ENCODE measurements around the gene PADI1. TPM values are rescaled to one million over a fixed set of nuclear protein-coding genes. Genes with fewer than 3 reads are reported as not detected.

Gene PADI1
- total and polyA plus RNA-seq, 4 donors, result 4.9 TPM; not detected in 3

DNA sequence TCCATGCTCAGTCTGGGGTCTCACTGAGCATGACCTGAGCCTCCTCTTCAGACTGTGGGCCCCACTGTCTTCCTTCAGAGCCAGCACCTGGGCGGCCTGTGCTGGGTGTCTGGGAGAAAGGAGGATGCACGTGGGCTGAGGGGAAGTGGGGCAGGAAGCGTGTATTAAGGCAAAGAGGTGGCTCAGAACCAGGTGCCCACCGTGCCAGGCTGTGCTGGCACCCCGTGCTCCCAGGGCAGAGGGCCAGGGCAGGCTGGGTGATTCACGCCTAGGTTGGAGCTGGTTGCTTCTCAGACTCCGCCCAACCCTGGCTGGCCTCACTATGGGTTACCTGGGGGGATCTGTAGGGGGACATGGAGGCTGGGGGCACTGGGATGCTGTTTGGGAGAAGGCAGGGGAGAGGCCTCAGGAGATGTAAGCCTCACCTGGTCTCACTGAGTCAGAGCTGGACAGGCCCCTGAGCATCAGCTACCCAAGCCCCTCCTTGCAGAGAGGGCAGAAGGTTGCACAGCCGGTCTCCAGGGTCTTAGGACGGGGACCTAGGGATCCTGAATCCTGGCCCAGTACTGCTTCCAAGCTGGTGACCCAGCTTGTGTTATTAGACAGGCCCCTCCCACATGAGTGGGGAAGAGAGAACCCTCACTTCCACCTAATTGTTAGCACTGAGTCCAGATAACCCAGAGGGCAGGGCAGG is 18.6 kb upstream of the PADI1 start:
- DNase-seq (ENCODE audit: low spot score), result no peak
- 77% methylated on average over 9 of the region's 9 CpGs for WGBS
- TF ChIP-seq HNF4G (IDR thresholded peaks at IDR 0.05) (no peak), SP1 (IDR thresholded peaks at IDR 0.05) (no peak), TAF1 (conservative IDR thresholded peaks at IDR 0.05) (no peak), FOXA1 (IDR thresholded peaks at IDR 0.05) (no peak), YY1 (IDR thresholded peaks at IDR 0.05) (no peak), HNF4A (conservative IDR thresholded peaks at IDR 0.05) (no peak), FOXA2 (IDR thresholded peaks at IDR 0.05) (no peak), JUND (IDR thresholded peaks at IDR 0.05) (no peak), EGR1 (IDR thresholded peaks at IDR 0.05; ENCODE audit: low read depth in 2 of 2) (no peak), ATF3 (IDR thresholded peaks at IDR 0.05) (no peak)
- TF ChIP-seq, protein P1, sequence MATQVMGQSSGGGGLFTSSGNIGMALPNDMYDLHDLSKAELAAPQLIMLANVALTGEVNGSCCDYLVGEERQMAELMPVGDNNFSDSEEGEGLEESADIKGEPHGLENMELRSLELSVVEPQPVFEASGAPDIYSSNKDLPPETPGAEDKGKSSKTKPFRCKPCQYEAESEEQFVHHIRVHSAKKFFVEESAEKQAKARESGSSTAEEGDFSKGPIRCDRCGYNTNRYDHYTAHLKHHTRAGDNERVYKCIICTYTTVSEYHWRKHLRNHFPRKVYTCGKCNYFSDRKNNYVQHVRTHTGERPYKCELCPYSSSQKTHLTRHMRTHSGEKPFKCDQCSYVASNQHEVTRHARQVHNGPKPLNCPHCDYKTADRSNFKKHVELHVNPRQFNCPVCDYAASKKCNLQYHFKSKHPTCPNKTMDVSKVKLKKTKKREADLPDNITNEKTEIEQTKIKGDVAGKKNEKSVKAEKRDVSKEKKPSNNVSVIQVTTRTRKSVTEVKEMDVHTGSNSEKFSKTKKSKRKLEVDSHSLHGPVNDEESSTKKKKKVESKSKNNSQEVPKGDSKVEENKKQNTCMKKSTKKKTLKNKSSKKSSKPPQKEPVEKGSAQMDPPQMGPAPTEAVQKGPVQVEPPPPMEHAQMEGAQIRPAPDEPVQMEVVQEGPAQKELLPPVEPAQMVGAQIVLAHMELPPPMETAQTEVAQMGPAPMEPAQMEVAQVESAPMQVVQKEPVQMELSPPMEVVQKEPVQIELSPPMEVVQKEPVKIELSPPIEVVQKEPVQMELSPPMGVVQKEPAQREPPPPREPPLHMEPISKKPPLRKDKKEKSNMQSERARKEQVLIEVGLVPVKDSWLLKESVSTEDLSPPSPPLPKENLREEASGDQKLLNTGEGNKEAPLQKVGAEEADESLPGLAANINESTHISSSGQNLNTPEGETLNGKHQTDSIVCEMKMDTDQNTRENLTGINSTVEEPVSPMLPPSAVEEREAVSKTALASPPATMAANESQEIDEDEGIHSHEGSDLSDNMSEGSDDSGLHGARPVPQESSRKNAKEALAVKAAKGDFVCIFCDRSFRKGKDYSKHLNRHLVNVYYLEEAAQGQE (IDR thresholded peaks at IDR 0.05), result no peak
- TF ChIP-seq, protein P2, sequence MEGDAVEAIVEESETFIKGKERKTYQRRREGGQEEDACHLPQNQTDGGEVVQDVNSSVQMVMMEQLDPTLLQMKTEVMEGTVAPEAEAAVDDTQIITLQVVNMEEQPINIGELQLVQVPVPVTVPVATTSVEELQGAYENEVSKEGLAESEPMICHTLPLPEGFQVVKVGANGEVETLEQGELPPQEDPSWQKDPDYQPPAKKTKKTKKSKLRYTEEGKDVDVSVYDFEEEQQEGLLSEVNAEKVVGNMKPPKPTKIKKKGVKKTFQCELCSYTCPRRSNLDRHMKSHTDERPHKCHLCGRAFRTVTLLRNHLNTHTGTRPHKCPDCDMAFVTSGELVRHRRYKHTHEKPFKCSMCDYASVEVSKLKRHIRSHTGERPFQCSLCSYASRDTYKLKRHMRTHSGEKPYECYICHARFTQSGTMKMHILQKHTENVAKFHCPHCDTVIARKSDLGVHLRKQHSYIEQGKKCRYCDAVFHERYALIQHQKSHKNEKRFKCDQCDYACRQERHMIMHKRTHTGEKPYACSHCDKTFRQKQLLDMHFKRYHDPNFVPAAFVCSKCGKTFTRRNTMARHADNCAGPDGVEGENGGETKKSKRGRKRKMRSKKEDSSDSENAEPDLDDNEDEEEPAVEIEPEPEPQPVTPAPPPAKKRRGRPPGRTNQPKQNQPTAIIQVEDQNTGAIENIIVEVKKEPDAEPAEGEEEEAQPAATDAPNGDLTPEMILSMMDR (IDR thresholded peaks at IDR 0.05; ENCODE audit: low read depth, low read length, missing input control), result no peak
- H3K9ac ChIP-seq (ENCODE audit: low read depth in 1 of 2, low read length in 2 of 2), result no peak overlapping the region
- H3K27me3 ChIP-seq (ENCODE audit: control insufficient read depth in 4 of 4, insufficient read depth in 4 of 4, low read length in 3 of 4), result no peaks in the 10 kb centered on the region
- no peak overlapping the region for H3K4me3 ChIP-seq (ENCODE audit: low read depth in 1 of 3, low read length in 3 of 3)
- H3K4me1 ChIP-seq (ENCODE audit: control insufficient read depth in 4 of 4, insufficient read depth in 4 of 4, low read length in 3 of 4), result no peaks in the 10 kb centered on the region
- H3K9me3 ChIP-seq (ENCODE audit: control insufficient read depth in 4 of 4, low read length in 3 of 4), result peaks cover 0 to 2% (median 0%) of the 10 kb centered on the region in 4 donors
- no peaks in the 10 kb centered on the region for H3K36me3 ChIP-seq (ENCODE audit: control insufficient read depth in 4 of 4, insufficient read depth in 3 of 4, low read depth in 1 of 4, low read length in 3 of 4)
- H3K27ac ChIP-seq (ENCODE audit: low read depth in 1 of 2, low read length in 2 of 2), result no peak overlapping the region

DNA sequence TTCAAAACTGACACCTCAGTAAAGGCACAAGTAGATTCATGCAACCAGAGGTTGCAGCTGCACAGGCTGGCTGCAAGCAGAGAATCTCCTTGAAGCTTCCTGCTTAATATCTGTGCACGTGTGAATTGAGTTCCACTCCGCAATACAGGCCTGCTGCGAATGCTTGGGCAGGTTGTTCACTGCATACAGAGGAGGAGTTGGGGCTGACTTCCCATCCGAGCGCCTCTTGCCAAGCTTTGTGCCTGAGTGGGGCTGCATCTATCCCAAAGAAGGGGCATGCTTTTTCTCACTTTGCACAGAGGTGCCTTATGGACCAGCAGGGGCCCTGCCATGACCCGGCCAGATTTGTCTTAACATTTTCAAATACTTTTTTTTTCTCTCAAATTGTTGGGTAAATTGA is 17.9 kb upstream of the PADI1 start:
- Histone ChIP-seq H3K36me3 (ENCODE audit: control insufficient read depth in 4 of 4, insufficient read depth in 3 of 4, low read depth in 1 of 4, low read length in 3 of 4) (no peaks in the 10 kb centered on the region), H3K4me3 (ENCODE audit: low read depth in 1 of 3, low read length in 3 of 3) (no peak overlapping the region), H3K27me3 (ENCODE audit: control insufficient read depth in 4 of 4, insufficient read depth in 4 of 4, low read length in 3 of 4) (no peaks in the 10 kb centered on the region), H3K9ac (ENCODE audit: low read depth in 1 of 2, low read length in 2 of 2) (no peak overlapping the region), H3K4me1 (ENCODE audit: control insufficient read depth in 4 of 4, insufficient read depth in 4 of 4, low read length in 3 of 4) (no peaks in the 10 kb centered on the region), H3K27ac (ENCODE audit: low read depth in 1 of 2, low read length in 2 of 2) (no peak overlapping the region), H3K9me3 (ENCODE audit: control insufficient read depth in 4 of 4, low read length in 3 of 4) (peaks cover 0 to 2% (median 0%) of the 10 kb centered on the region in 4 donors)
- no peak for TF ChIP-seq NR2F2 (IDR thresholded peaks at IDR 0.05)
- no peak for DNase-seq (ENCODE audit: low spot score)
- 72% methylated on average over 6 of the region's 6 CpGs for WGBS

- DNase-seq (ENCODE audit: low spot score), result no peak
- Histone ChIP-seq H3K27ac (ENCODE audit: low read depth in 1 of 2, low read length in 2 of 2) (no peak overlapping the region), H3K4me1 (ENCODE audit: control insufficient read depth in 4 of 4, insufficient read depth in 4 of 4, low read length in 3 of 4) (no peaks in the 10 kb centered on the region), H3K9ac (ENCODE audit: low read depth in 1 of 2, low read length in 2 of 2) (no peak overlapping the region), H3K36me3 (ENCODE audit: control insufficient read depth in 4 of 4, insufficient read depth in 3 of 4, low read depth in 1 of 4, low read length in 3 of 4) (no peaks in the 10 kb centered on the region), H3K4me3 (ENCODE audit: low read depth in 1 of 3, low read length in 3 of 3) (no peak overlapping the region), H3K9me3 (ENCODE audit: control insufficient read depth in 4 of 4, low read length in 3 of 4) (peaks cover 0 to 2% (median 0%) of the 10 kb centered on the region in 4 donors), H3K27me3 (ENCODE audit: control insufficient read depth in 4 of 4, insufficient read depth in 4 of 4, low read length in 3 of 4) (no peaks in the 10 kb centered on the region)
- 90% methylated on average over 2 of the region's 2 CpGs for WGBS
- TF ChIP-seq, protein P1 (IDR thresholded peaks at IDR 0.05), result no peak
- no peak for TF ChIP-seq TAF1 (conservative IDR thresholded peaks at IDR 0.05)
- TF ChIP-seq, protein P2 (IDR thresholded peaks at IDR 0.05; ENCODE audit: low read depth, low read length, missing input control), result no peak
- no peak for TF ChIP-seq EGR1 (IDR thresholded peaks at IDR 0.05; ENCODE audit: low read depth in 2 of 2)
- TF ChIP-seq RAD21 (IDR thresholded peaks at IDR 0.05), result no peak
- TF ChIP-seq ATF3 (IDR thresholded peaks at IDR 0.05), result no peak
- no peak for TF ChIP-seq GABPA (IDR thresholded peaks at IDR 0.05 in 1 of 2, conservative IDR thresholded peaks at IDR 0.05 in 1 of 2)
- no peak for TF ChIP-seq JUND (IDR thresholded peaks at IDR 0.05)
These were observed 16.7 kb upstream of the PADI1 start for GRCh38 chr1:17188217-17188616.

Data from liver (tissue), 9 donors.